22Rv1 (cell line): ENCODE measurements around the gene VIPR1.

Experiments
- CTCF ChIP-seq: fragments of 450-650 bp; IDR thresholded peaks from 2 replicates; pipeline ENCODE4 v1.5.1; 2017; ENCODE audit warnings: mild to moderate bottlenecking
- ZFX ChIP-seq: fragments of 450-650 bp; IDR thresholded peaks from 2 replicates; pipeline ENCODE4 v1.6.1; 2017; ENCODE audit warnings: antibody characterized with exemption, borderline replicate concordance

- TF ChIP-seq CTCF = no peak
- no peak for TF ChIP-seq ZFX
These were observed 10.4 kb upstream of the VIPR1 start for GRCh38 chr3:42491881-42492507.
